GM13977 (cell line): ENCODE results near the gene GCKR.
"Not testable (repeated sequence)": the region's sequence is repeated elsewhere in the genome, so short reads cannot be mapped to it uniquely, and the experiment has no call there.

ENCODE experiments used
- DNase-seq: peaks from one replicate; pipeline ENCODE4 v3.0.0; 2012; ENCODE audit warnings: low spot score
- in situ Hi-C: fragments of 300-500 bp; cut with MboI; formaldehyde crosslinking; loops from one replicate; pipeline ENCODE4 v1.12.0; 2022; ENCODE audit warnings: low sequenced_read_pairs, low pct_unique_long_range_greater_than_20kb, mixed read lengths, inconsistent platforms; ENCODE audit not compliant: unreplicated experiment
- TF ChIP-seq, protein P1 (sequence below): IDR thresholded peaks from 2 replicates; pipeline ENCODE4 v1.5.1; 2012; ENCODE audit warnings: mild to moderate bottlenecking, control low read depth; ENCODE audit not compliant: insufficient read depth; ENCODE audit errors: extremely low read depth, missing control alignments

The GCKR gene

DNA sequence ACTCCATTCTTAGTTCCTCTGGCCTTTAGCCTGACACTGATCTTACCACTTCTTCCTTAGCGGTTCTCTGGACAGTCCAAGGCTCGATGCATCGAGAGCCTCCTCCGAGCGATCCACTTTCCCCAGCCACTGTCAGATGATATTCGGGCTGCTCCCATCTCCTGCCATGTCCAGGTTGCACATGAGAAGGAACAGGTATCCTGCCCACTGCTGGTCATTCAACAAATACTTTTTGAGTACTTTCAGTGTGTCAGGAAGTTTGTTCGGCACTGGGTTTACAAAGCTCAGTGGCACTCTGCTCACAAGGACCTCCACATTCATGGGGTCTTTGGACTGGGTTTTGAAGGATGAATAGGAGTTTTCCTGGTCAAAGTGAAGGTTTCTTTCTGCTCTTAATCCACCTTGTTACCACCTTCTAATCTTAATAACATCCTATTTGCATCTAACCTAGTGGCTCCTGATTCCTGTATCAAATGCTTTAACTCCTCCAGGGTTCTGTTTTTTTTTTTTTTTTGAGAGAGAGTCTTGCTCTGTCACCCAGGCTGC lies 25.8 kb downstream of the GCKR start:
- no peak for DNase-seq
- in situ Hi-C loops: no loop called here
- TF ChIP-seq, protein P1, sequence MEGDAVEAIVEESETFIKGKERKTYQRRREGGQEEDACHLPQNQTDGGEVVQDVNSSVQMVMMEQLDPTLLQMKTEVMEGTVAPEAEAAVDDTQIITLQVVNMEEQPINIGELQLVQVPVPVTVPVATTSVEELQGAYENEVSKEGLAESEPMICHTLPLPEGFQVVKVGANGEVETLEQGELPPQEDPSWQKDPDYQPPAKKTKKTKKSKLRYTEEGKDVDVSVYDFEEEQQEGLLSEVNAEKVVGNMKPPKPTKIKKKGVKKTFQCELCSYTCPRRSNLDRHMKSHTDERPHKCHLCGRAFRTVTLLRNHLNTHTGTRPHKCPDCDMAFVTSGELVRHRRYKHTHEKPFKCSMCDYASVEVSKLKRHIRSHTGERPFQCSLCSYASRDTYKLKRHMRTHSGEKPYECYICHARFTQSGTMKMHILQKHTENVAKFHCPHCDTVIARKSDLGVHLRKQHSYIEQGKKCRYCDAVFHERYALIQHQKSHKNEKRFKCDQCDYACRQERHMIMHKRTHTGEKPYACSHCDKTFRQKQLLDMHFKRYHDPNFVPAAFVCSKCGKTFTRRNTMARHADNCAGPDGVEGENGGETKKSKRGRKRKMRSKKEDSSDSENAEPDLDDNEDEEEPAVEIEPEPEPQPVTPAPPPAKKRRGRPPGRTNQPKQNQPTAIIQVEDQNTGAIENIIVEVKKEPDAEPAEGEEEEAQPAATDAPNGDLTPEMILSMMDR: no peak

DNA sequence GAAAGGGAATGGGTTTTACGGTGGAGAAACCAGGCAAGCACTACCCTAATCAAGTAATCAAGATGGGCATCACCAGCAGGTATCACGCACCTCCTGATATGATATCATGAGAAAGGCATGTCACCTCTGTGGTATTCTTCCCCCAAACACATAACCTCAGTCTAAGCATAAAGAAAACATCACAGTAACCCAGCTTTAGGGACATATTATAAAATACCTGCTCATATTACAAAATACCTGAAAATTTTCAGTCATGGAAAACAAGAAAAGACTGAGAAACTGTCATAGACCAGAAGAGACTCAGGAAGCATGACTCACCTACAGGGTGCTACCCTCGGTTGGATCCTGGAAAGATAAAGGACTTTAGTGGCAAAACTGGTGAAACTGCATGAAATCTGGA lies 30.5 kb downstream of the GCKR start:
- DNase-seq: no peak
- in situ Hi-C loops: no loop called here

DNA sequence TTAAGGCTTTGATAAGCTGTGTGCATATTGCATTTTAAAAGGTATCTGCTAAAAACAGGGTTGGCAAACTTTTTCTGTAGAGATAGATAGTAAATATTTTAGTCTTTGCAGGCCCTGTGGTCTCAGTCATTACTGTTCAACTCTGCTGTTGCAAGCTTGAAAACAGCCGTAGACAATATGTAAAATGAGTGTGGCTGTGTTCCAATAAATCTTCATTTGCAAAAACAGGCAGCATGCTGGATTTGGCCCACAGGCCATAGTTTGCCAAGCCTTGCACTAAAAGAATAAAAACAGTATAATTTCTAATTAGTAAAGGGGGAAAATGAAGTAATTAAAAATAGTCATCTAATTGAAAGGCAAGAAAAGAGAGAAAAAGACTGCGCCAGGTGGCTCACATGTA lies 35.3 kb downstream of the GCKR start:
- TF ChIP-seq, protein P1: no peak
- no peak for DNase-seq
- in situ Hi-C loops: no loop called here

More for the DNA sequence above, 30.5 kb downstream of the GCKR start:
- TF ChIP-seq, protein P1: no peak

DNA sequence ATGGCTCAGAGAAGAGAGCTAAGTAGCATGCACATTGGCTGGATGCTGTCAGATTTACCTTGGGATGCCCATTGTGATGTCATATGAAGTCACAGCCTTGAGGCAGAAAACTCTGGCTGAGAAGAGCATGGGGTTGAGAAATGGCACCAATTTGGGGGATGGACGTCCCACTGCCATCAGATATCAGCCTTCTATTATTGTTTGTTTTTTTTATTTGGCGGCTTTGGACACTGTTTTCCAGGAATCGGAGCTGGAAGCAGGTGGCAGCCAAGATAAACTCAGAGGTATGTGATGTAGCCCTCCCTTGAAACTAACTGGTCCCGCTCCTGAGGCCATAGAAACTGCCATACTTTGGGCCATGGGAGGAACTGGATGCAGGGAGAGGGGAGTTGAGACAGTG lies 40.6 kb downstream of the GCKR start:
- DNase-seq: no peak
- in situ Hi-C loops: no loop called here
- TF ChIP-seq, protein P1: no peak

DNA sequence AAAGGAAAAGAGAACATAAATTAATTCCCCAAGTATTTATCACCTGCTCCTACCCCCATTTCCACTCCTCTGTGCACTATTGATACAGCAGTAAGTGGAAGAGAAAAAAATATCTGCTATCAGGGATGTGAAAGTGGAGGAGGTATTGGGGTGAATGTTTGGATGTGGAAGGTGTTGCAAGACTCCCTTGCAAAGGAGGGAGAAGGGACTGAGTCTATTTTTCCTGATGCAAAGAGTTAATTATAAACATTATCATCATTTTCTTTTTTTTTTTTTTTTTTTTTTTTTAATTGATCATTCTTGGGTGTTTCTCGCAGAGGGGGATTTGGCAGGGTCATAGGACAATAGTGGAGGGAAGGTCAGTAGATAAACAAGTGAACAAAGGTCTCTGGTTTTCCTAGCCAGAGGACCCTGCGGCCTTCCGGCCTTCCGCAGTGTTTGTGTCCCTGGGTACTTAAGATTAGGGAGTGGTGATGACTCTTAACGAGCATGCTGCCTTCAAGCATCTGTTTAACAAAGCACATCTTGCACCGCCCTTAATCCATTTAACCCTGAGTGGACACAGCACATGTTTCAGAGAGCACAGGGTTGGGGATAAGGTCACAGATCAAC lies 42.3 kb downstream of the GCKR start:
- in situ Hi-C loops, DNase-seq: not testable (repeated sequence)

DNA sequence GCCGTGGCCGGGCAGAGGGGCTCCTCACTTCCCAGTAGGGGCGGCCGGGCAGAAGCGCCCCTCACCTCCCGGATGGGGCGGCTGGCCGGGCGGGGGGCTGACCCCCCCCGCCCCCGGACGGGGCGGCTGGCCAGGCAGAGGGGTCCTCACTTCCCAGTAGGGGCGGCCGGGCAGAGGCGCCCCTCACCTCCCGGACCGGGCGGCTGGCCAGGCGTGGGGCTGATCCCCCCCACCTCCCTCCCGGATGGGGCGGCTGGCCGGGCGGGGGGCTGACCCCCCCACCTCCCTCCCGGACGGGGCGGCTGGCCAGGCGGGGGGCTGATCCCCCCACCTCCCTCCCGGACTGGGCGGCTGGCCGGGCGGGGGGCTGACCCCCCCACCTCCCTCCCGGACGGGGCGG lies 43.0 kb downstream of the GCKR start:
- in situ Hi-C loops, DNase-seq: not testable (repeated sequence)

DNA sequence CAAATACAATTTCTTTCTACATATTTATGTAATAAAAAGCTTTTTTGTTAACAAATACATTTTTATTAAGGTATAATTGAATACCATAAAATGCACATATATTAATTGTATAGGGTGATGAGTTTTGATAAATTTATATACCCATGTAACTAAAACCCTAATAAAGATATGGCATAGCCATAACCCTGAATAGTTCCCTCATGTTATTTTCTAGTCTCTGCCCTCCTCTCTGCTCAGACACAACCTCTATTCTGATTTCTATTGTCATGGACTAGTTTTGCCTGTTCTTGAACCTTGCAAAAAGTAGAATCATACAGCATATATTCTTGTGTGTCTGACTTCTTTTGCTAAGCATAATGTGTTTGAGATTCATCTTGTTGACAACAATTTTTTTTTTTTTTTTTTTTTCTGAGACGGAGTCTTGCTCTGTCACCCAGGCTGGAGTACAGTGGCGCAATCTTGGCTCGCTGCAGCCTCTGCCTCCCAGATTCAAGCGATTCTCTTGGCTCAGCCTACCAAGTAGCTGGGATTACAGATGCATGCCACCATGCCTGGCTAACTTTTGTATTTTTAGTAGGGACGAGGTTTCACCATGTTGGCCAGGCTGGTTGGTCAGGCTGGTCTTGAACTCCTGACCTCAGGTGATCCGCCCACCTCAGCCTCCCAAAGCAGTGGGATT lies 47.6 kb downstream of the GCKR start:
- no peak for DNase-seq
- TF ChIP-seq, protein P1: no peak
- in situ Hi-C loops: no loop called here
